ENCODE data around the gene NUDCD3.

Gene NUDCD3

GRCh38 chr7:44471436-44471835 lies 19.0 kb downstream of the NUDCD3 start:
- Histone ChIP-seq H3K36me3 (ENCODE audit: insufficient read depth, low read length) (peaks cover 51% of the 10 kb centered on the region; the same call in 1 of the 2 replicates), H3K4me1 (ENCODE audit: insufficient read depth, low read length, poor library complexity, severe bottlenecking) (peaks cover 16% of the 10 kb centered on the region), H4K20me1 (ENCODE audit: insufficient read depth, low read length, poor library complexity, severe bottlenecking) (peaks cover 19% of the 10 kb centered on the region), H3K4me2 (ENCODE audit: low read depth, low read length, poor library complexity, severe bottlenecking) (no peak overlapping the region), H3K27me3 (ENCODE audit: insufficient read depth, low read length, poor library complexity, severe bottlenecking) (no peaks in the 10 kb centered on the region), H3K4me3 (ENCODE audit: low read length, poor library complexity, severe bottlenecking) (no peak overlapping the region), H2AFZ (ENCODE audit: low read length) (no peak overlapping the region), H3F3A (ENCODE audit: low read depth) (no peaks in the 10 kb centered on the region), H3K9ac (ENCODE audit: low read depth, low read length, poor library complexity, severe bottlenecking) (no peak overlapping the region), H3K9me2 (replicated peaks; ENCODE audit: low read depth, low read length) (no peaks in the 10 kb centered on the region), H3K9me3 (ENCODE audit: insufficient read depth, low read depth, low read length) (no peaks in the 10 kb centered on the region), H3K79me2 (ENCODE audit: insufficient read depth, low read length) (peaks cover 41% of the 10 kb centered on the region)
- TF ChIP-seq EZH2phosphoT487 (IDR thresholded peaks at IDR 0.05; ENCODE audit: borderline replicate concordance) (no peak), CTCF (conservative IDR thresholded peaks at IDR 0.05; ENCODE audit: low read length) (no peak)

GRCh38 chr7:44470628-44471245 lies 19.7 kb downstream of the NUDCD3 start:
- TF ChIP-seq EZH2phosphoT487 (IDR thresholded peaks at IDR 0.05; ENCODE audit: borderline replicate concordance) (no peak), CTCF (conservative IDR thresholded peaks at IDR 0.05; ENCODE audit: low read length) (no peak)
- Histone ChIP-seq H3K79me2 (ENCODE audit: insufficient read depth, low read length) (peaks cover 44% of the 10 kb centered on the region), H3K4me2 (ENCODE audit: low read depth, low read length, poor library complexity, severe bottlenecking) (no peak overlapping the region), H2AFZ (ENCODE audit: low read length) (no peak overlapping the region), H3K9me3 (ENCODE audit: insufficient read depth, low read depth, low read length) (no peaks in the 10 kb centered on the region), H3K36me3 (ENCODE audit: insufficient read depth, low read length) (peaks cover 49% of the 10 kb centered on the region; the same call in 1 of the 2 replicates), H3K4me3 (ENCODE audit: low read length, poor library complexity, severe bottlenecking) (no peak overlapping the region), H3K27me3 (ENCODE audit: insufficient read depth, low read length, poor library complexity, severe bottlenecking) (no peaks in the 10 kb centered on the region), H3K9ac (ENCODE audit: low read depth, low read length, poor library complexity, severe bottlenecking) (no peak overlapping the region), H3K4me1 (ENCODE audit: insufficient read depth, low read length, poor library complexity, severe bottlenecking) (peaks cover 18% of the 10 kb centered on the region), H4K20me1 (ENCODE audit: insufficient read depth, low read length, poor library complexity, severe bottlenecking) (peaks cover 16% of the 10 kb centered on the region), H3K9me2 (replicated peaks; ENCODE audit: low read depth, low read length) (no peaks in the 10 kb centered on the region), H3F3A (ENCODE audit: low read depth) (no peaks in the 10 kb centered on the region)

GRCh38 chr7:44470135-44470479 lies 20.4 kb downstream of the NUDCD3 start:
- no peaks in the 10 kb centered on the region for H3F3A ChIP-seq (ENCODE audit: low read depth)
- H3K79me2 ChIP-seq (ENCODE audit: insufficient read depth, low read length) = peaks cover 47% of the 10 kb centered on the region
- H3K27me3 ChIP-seq (ENCODE audit: insufficient read depth, low read length, poor library complexity, severe bottlenecking) = no peaks in the 10 kb centered on the region
- no peak overlapping the region for H2AFZ ChIP-seq (ENCODE audit: low read length)
- no peak overlapping the region for H3K4me2 ChIP-seq (ENCODE audit: low read depth, low read length, poor library complexity, severe bottlenecking)
- no peak for TF ChIP-seq EZH2phosphoT487 (IDR thresholded peaks at IDR 0.05; ENCODE audit: borderline replicate concordance)
- TF ChIP-seq CTCF (conservative IDR thresholded peaks at IDR 0.05; ENCODE audit: low read length) = no peak
- no peaks in the 10 kb centered on the region for H3K9me2 ChIP-seq (replicated peaks; ENCODE audit: low read depth, low read length)
- H3K36me3 ChIP-seq (ENCODE audit: insufficient read depth, low read length) = peaks cover 45% of the 10 kb centered on the region; the same call in 1 of the 2 replicates
- H3K9me3 ChIP-seq (ENCODE audit: insufficient read depth, low read depth, low read length) = no peaks in the 10 kb centered on the region
- peaks cover 14% of the 10 kb centered on the region for H4K20me1 ChIP-seq (ENCODE audit: insufficient read depth, low read length, poor library complexity, severe bottlenecking)
- peaks cover 18% of the 10 kb centered on the region for H3K4me1 ChIP-seq (ENCODE audit: insufficient read depth, low read length, poor library complexity, severe bottlenecking)
- no peak overlapping the region for H3K4me3 ChIP-seq (ENCODE audit: low read length, poor library complexity, severe bottlenecking)
- no peak overlapping the region for H3K9ac ChIP-seq (ENCODE audit: low read depth, low read length, poor library complexity, severe bottlenecking)
